GM21360 (cell line): ENCODE results near the gene TNP2.

Experiments
- ATAC-seq: cut with Tn5 transposase; IDR thresholded peaks from one replicate; pipeline ENCODE4 v1.9.1; 2021; ENCODE audit warnings: mild to moderate bottlenecking, moderate library complexity; ENCODE audit not compliant: unreplicated experiment

The TNP2 gene

GRCh38 chr16:11268921-11269375, at the start of gene TNP2:
TSS of gene TNP2 (minus strand) at chr16:11269325. CDS start at chr16:11269262, 63 bp downstream.
- ATAC-seq, result no peak

GRCh38 chr16:11318817-11319216, 49.7 kb upstream of the TNP2 start:
- no peak for ATAC-seq

- no peak for ATAC-seq
Observed at GRCh38 chr16:11316331-11317015, 47.3 kb upstream of the TNP2 start.

GRCh38 chr16:11315510-11315909, 46.4 kb upstream of the TNP2 start:
- no peak for ATAC-seq

GRCh38 chr16:11314309-11314894, 45.3 kb upstream of the TNP2 start:
- ATAC-seq, result no peak

- no peak for ATAC-seq
Observed at GRCh38 chr16:11313493-11314308, 44.6 kb upstream of the TNP2 start.

GRCh38 chr16:11312718-11313492, 43.8 kb upstream of the TNP2 start:
- ATAC-seq, result no peak

- no peak for ATAC-seq
Observed at GRCh38 chr16:11310997-11311561, 42.0 kb upstream of the TNP2 start.

GRCh38 chr16:11310634-11310977, 41.5 kb upstream of the TNP2 start:
- ATAC-seq, result no peak

GRCh38 chr16:11309895-11310633, 40.9 kb upstream of the TNP2 start:
- ATAC-seq, result no peak

- ATAC-seq, result no peak
Observed at GRCh38 chr16:11308493-11309283, 39.6 kb upstream of the TNP2 start.

- no peak for ATAC-seq
Observed at GRCh38 chr16:11307639-11308492, 38.7 kb upstream of the TNP2 start.

- no peak for ATAC-seq
Observed at GRCh38 chr16:11306997-11307638, 38.0 kb upstream of the TNP2 start.

- ATAC-seq, result no peak
Observed at GRCh38 chr16:11306381-11306780, 37.3 kb upstream of the TNP2 start.

GRCh38 chr16:11303405-11304138, 34.4 kb upstream of the TNP2 start:
- no peak for ATAC-seq

- no peak for ATAC-seq
Observed at GRCh38 chr16:11302977-11303376, 33.9 kb upstream of the TNP2 start.
